Glutamatergic neuron (in vitro differentiated cells): ENCODE measurements around the gene ACSF3. TPM values are rescaled to one million over a fixed set of nuclear protein-coding genes. Genes with fewer than 3 reads are reported as not detected.
"Not testable (repeated sequence)": the region's sequence is repeated elsewhere in the genome, so short reads cannot be mapped to it uniquely, and the experiment has no call there.

Experiments used
- DNase-seq: peaks from one replicate; pipeline ENCODE4 v3.0.0; 2022
- H3K27ac Mint-ChIP-seq: one replicate; pipeline ENCODE4 v1.8.0; 2020; ENCODE audit warnings: mild to moderate bottlenecking, mixed read lengths, inconsistent platforms; ENCODE audit not compliant: unreplicated experiment
- H3K27me3 Mint-ChIP-seq: one replicate; pipeline ENCODE4 v1.8.0; 2020; ENCODE audit warnings: mild to moderate bottlenecking, moderate library complexity, mixed read lengths, inconsistent platforms; ENCODE audit not compliant: unreplicated experiment
- H3K36me3 Mint-ChIP-seq: one replicate; pipeline ENCODE4 v1.8.0; 2020; ENCODE audit warnings: mild to moderate bottlenecking, mixed read lengths, inconsistent platforms; ENCODE audit not compliant: unreplicated experiment
- H3K4me1 Mint-ChIP-seq: one replicate; pipeline ENCODE4 v1.8.0; 2020; ENCODE audit warnings: mild to moderate bottlenecking, low read depth, mixed read lengths, inconsistent platforms; ENCODE audit not compliant: unreplicated experiment
- H3K4me3 Mint-ChIP-seq: one replicate; pipeline ENCODE4 v1.8.0; 2020; ENCODE audit warnings: mild to moderate bottlenecking, mixed read lengths, inconsistent platforms; ENCODE audit not compliant: unreplicated experiment
- H3K9me3 Mint-ChIP-seq: one replicate; pipeline ENCODE4 v1.8.0; 2020; ENCODE audit warnings: mild to moderate bottlenecking, moderate library complexity, mixed read lengths, inconsistent platforms; ENCODE audit not compliant: unreplicated experiment
- CTCF ChIP-seq: fragments of 200-600 bp; sonication (generic); IDR thresholded peaks from one replicate; pipeline ENCODE4 v1.5.0; 2021; ENCODE audit not compliant: partially characterized antibody, unreplicated experiment
- total RNA-seq: library from RNA; stranded (reverse); fragmentation: NEBNext Ultra II Directional; extraction: Animal tissue kit (Norgen Biotek cat#: 25700); gene quantifications from one replicate; pipeline ENCODE4 v1.2.1, GENCODE V29; 2021; ENCODE audit not compliant: unreplicated experiment

The ACSF3 gene
- total RNA-seq, 1 donor from 2014 or later = 29.3 TPM

- peaks cover 29% of the 10 kb centered on the region for H3K9me3 Mint-ChIP-seq
- no peak overlapping the region for H3K4me3 Mint-ChIP-seq
- H3K36me3 Mint-ChIP-seq = no peaks in the 10 kb centered on the region
- TF ChIP-seq CTCF = no peak
- peak overlapping the region; percentile 62 for H3K27ac Mint-ChIP-seq
- DNase-seq = peak; percentile 64
- H3K27me3 Mint-ChIP-seq = peaks cover 35% of the 10 kb centered on the region
- peaks cover 2% of the 10 kb centered on the region for H3K4me1 Mint-ChIP-seq
Measured at GRCh38 chr16:89187032-89187769, 93.5 kb downstream of the ACSF3 start.

DNA sequence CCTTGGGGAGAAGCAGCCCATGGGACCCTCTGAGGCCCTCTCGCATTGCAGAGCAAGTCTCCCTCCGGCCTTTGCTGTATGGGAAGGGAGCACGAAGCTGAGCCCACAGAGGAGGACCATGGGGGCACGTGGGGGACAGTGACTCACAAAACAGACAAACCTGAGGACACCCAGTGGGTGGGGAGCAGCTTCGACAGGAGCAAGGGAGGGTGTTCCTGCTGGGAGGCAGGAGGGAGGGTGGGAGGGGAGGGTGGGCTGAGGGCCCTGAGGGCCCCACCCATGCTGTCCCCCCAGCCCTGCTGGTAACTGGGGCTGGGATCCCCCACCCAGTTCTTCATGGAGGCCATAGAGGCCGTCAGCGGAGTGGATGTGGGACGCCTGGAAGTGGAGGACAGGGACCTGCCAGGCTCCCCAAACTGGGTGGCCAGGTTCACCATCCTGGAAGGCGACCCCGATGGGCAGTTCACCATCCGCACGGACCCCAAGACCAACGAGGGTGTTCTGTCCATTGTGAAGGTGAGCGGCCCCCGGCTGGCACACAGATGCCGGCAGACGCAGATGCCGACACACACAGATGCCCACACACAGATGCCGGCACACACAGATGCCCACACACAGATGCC lies 94.2 kb downstream of the ACSF3 start:
- peaks cover 2% of the 10 kb centered on the region for H3K4me1 Mint-ChIP-seq
- H3K27me3 Mint-ChIP-seq = peaks cover 35% of the 10 kb centered on the region
- no peak overlapping the region for H3K4me3 Mint-ChIP-seq
- H3K9me3 Mint-ChIP-seq = peaks cover 29% of the 10 kb centered on the region
- DNase-seq = peak; percentile 55
- no peaks in the 10 kb centered on the region for H3K36me3 Mint-ChIP-seq
- TF ChIP-seq CTCF = no peak
- peak overlapping the region; percentile 85 for H3K27ac Mint-ChIP-seq

DNA sequence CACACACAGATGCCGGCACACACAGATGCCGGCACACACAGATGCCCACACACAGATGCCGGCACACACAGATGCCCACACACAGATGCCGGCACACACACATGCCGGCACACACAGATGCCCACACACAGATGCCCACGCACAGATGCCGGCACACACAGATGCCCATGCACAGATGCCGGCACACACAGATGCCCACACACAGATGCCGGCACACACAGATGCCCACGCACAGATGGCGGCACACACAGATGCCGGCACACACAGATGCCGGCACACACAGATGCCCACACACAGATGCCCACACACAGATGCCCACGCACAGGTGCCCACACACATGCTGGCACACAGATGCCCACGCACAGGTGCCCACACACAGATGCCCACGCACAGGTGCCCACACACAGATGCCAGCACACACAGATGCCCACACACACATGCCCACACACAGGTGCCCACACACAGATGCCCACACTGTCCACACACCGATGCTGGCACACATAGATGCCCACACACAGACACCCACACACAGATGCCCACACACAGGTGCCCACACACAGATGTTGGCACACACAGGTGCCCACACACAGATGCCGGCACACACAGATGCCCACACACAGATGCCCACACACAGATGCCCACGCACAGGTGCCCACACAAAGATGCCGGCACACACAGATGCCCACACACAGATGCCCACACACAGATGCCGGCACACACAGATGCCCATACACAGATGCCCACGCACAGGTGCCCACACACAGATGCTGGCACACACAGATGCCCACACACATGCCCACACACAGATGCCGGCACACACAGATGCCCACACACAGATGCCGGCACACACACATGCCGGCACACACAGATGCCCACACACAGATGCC lies 95.1 kb downstream of the ACSF3 start:
- Mint-ChIP-seq H3K27me3 (peaks cover 35% of the 10 kb centered on the region), H3K27ac (peak overlapping the region; percentile 85)
- H3K4me3 Mint-ChIP-seq = not testable (repeated sequence)

DNA sequence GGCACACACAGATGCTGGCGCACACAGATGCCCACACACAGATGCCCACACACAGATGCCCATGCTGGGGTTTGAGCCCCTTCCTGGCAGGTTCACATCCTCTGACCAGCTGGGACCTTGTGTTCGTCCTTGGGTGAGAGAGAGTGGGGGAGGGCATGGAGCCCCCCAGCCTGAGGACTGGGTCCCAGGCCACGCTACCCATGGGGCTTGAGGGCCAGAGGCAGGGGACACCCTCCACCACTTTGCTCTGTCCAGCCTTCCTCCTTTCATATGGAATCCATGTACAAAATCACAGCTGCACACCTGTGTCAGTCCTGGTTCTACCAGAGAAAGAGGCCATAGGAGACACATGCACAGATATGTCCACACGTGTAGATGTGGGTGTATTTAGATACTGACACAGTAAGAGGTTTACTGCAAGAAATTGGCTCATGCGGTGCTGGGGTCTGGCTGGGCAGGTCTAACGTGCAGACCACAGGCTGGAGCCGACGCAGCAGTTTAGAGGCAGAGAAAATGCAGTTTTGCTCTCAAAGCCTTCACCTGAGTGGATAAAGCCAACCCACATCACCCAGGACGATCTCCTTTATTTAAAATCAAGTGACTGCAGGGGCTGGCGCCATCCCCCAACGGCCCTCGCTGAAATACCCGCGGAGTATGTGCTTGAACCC lies 95.8 kb downstream of the ACSF3 start:
- peaks cover 2% of the 10 kb centered on the region for H3K4me1 Mint-ChIP-seq
- H3K27ac Mint-ChIP-seq = peak overlapping the region; percentile 85
- DNase-seq = peak; percentile 43
- no peak for TF ChIP-seq CTCF
- H3K36me3 Mint-ChIP-seq = no peaks in the 10 kb centered on the region
- H3K9me3 Mint-ChIP-seq = peaks cover 27% of the 10 kb centered on the region
- peaks cover 33% of the 10 kb centered on the region for H3K27me3 Mint-ChIP-seq
- no peak overlapping the region for H3K4me3 Mint-ChIP-seq

More for the DNA sequence above, 95.1 kb downstream of the ACSF3 start:
- peak; percentile 38 for DNase-seq
- not testable (repeated sequence) for H3K4me1 Mint-ChIP-seq, H3K36me3 Mint-ChIP-seq
- H3K9me3 Mint-ChIP-seq = peaks cover 29% of the 10 kb centered on the region
